ENCODE results near the gene AQP4.

The AQP4 gene

GRCh38 chr18:26854292-26854881, 11.1 kb downstream of the AQP4 start:
- H3K36me3 ChIP-seq (ENCODE audit: control insufficient read depth in 2 of 2, insufficient read depth in 1 of 2, low read length in 2 of 2) = no peaks in the 10 kb centered on the region
- no peak overlapping the region for H3K27ac ChIP-seq (ENCODE audit: extremely low read depth, low read depth, low read length)
- H3K4me3 ChIP-seq (ENCODE audit: low read depth, low read length) = no peak overlapping the region
- POLR2A ChIA-PET = no interaction called here
- no peaks in the 10 kb centered on the region for H3K9me3 ChIP-seq (ENCODE audit: control insufficient read depth, insufficient read depth, low read depth, low read length)
- CTCF ChIA-PET = no interaction called here
- H3K4me1 ChIP-seq (ENCODE audit: control insufficient read depth, insufficient read depth, low read length) = no peaks in the 10 kb centered on the region
- TF ChIP-seq ZNF223 (tag by site-specific recombination; IDR thresholded peaks at IDR 0.05) (no peak), ZNF214 (tag by site-specific recombination; IDR thresholded peaks at IDR 0.05; ENCODE audit: borderline replicate concordance) (no peak), TRIM28 (IDR thresholded peaks at IDR 0.05; ENCODE audit: borderline replicate concordance, low read length) (no peak), SCRT2 (tag by site-specific recombination; IDR thresholded peaks at IDR 0.05) (no peak), ZNF23 (tag by site-specific recombination; IDR thresholded peaks at IDR 0.05; ENCODE audit: borderline replicate concordance) (no peak), ZSCAN18 (tag by site-specific recombination; IDR thresholded peaks at IDR 0.05) (no peak), ZBTB11 (tag by site-specific recombination; conservative IDR thresholded peaks at IDR 0.05; ENCODE audit: low read depth) (no peak), ZNF707 (tag by site-specific recombination; IDR thresholded peaks at IDR 0.05) (no peak), ZFHX2 (tag by site-specific recombination; conservative IDR thresholded peaks at IDR 0.05) (no peak)

GRCh38 chr18:26853401-26853800, 12.1 kb downstream of the AQP4 start:
- POLR2A ChIA-PET = no interaction called here
- CTCF ChIA-PET = no interaction called here
- H3K27ac ChIP-seq (ENCODE audit: extremely low read depth, low read depth, low read length) = no peak overlapping the region
- H3K36me3 ChIP-seq (ENCODE audit: control insufficient read depth in 2 of 2, insufficient read depth in 1 of 2, low read length in 2 of 2) = no peaks in the 10 kb centered on the region
- no peak overlapping the region for H3K4me3 ChIP-seq (ENCODE audit: low read depth, low read length)
- no peaks in the 10 kb centered on the region for H3K4me1 ChIP-seq (ENCODE audit: control insufficient read depth, insufficient read depth, low read length)
- H3K9me3 ChIP-seq (ENCODE audit: control insufficient read depth, insufficient read depth, low read depth, low read length) = no peaks in the 10 kb centered on the region
- no peak for TF ChIP-seq KLF17 (tag by site-specific recombination; IDR thresholded peaks at IDR 0.05)
- TF ChIP-seq ZNF398 (tag by site-specific recombination; IDR thresholded peaks at IDR 0.05) = no peak
- no peak for TF ChIP-seq HOXA7 (CRISPR knock-in tag; IDR thresholded peaks at IDR 0.05; ENCODE audit: borderline replicate concordance)
- no peak for TF ChIP-seq ZNF174 (tag by site-specific recombination; IDR thresholded peaks at IDR 0.05)
- TF ChIP-seq ZXDB (tag by site-specific recombination; IDR thresholded peaks at IDR 0.05) = no peak
- TF ChIP-seq ZIC2 (tag by site-specific recombination; IDR thresholded peaks at IDR 0.05) = no peak
- TF ChIP-seq KLF8 (tag by site-specific recombination; IDR thresholded peaks at IDR 0.05) = no peak
- TF ChIP-seq ZNF792 (tag by site-specific recombination; IDR thresholded peaks at IDR 0.05) = no peak
- TF ChIP-seq REST (tag by site-specific recombination; IDR thresholded peaks at IDR 0.05) = no peak
- no peak for TF ChIP-seq ZNF449 (tag by site-specific recombination; IDR thresholded peaks at IDR 0.05)
- no peak for TF ChIP-seq EGR2 (tag by site-specific recombination; IDR thresholded peaks at IDR 0.05; ENCODE audit: low read depth)
- TF ChIP-seq ZNF639 (tag by site-specific recombination; IDR thresholded peaks at IDR 0.05) = no peak
